ENCODE measurements around the gene HERC2. TPM values are rescaled to one million over a fixed set of nuclear protein-coding genes. Genes with fewer than 3 reads are reported as not detected.
"Not testable (repeated sequence)": the region's sequence is repeated elsewhere in the genome, so short reads cannot be mapped to it uniquely, and the experiment has no call there.

HERC2 gene
- total RNA-seq, 1 experiment from 2014 or later: 69.2 TPM

- H3K23me2 ChIP-seq (ENCODE audit: insufficient read length, low read depth, low read length, poor library complexity, severe bottlenecking); H4K8ac ChIP-seq (replicated peaks; ENCODE audit: insufficient read length, low read depth, low read length); H2BK12ac ChIP-seq (ENCODE audit: insufficient read length, low read depth, low read length); H2BK20ac ChIP-seq (ENCODE audit: low read depth, low read length, poor library complexity, severe bottlenecking); H3T11ph ChIP-seq (ENCODE audit: low read length); H3K14ac ChIP-seq (ENCODE audit: insufficient read depth, low read length); H4K91ac ChIP-seq (ENCODE audit: insufficient read length, low read depth, low read length); H3K9me3 Mint-ChIP-seq; H3K79me1 ChIP-seq (ENCODE audit: insufficient read depth, low read depth, low read length, poor library complexity, severe bottlenecking); H3K79me2 ChIP-seq (ENCODE audit: insufficient read depth, low read length); H3K4ac ChIP-seq (ENCODE audit: low read depth, low read length); H3K4me1 Mint-ChIP-seq; H2BK120ac ChIP-seq (ENCODE audit: low read depth, low read length, poor library complexity, severe bottlenecking); H3K27ac ChIP-seq (ENCODE audit: insufficient read length, low read depth, low read length); H3K9ac ChIP-seq (ENCODE audit: extremely low read depth, insufficient read length, low read length); H2BK15ac ChIP-seq (ENCODE audit: low read depth, low read length); H2BK5ac ChIP-seq (ENCODE audit: insufficient read length, low read length); H3K18ac ChIP-seq (ENCODE audit: insufficient read length, low read depth, low read length); H3K27me3 Mint-ChIP-seq (ENCODE audit: low read depth); H3K4me2 ChIP-seq (ENCODE audit: insufficient read depth, insufficient read length, low read length); H3K27me3 ChIP-seq (ENCODE audit: insufficient read depth, low read length); H3K56ac ChIP-seq (ENCODE audit: insufficient read length, low read depth, low read length); H4K5ac ChIP-seq (ENCODE audit: insufficient read length, low read depth, low read length); DNase-seq; H2AFZ ChIP-seq (ENCODE audit: low read length); H4K20me1 ChIP-seq (ENCODE audit: control insufficient read depth, insufficient read depth, insufficient read length); H3K4me1 ChIP-seq (ENCODE audit: insufficient read depth, low read length); H3K23ac ChIP-seq (ENCODE audit: insufficient read length, low read depth, low read length); H3K9me3 ChIP-seq (ENCODE audit: control insufficient read depth, low read depth, low read length); H3K4me3 Mint-ChIP-seq; H2AK5ac ChIP-seq (ENCODE audit: insufficient read length, low read length): not testable (repeated sequence)
- no CpG with 5 or more reads among the region's 18 CpGs for WGBS (ENCODE audit: extremely low coverage, insufficient read length, low lambda C conversion rate)
- Mint-ChIP-seq H3K27ac (peak overlapping the region in 2 of 3 experiments; percentile 28 to 32; a peak in 1 of 7 replicates), H3K36me3 (ENCODE audit: insufficient read depth in 1 of 3, low read depth in 3 of 3) (peaks cover 42 to 54% (median 42%) of the 10 kb centered on the region in 3 experiments; a peak in 6 of 7 replicates)
These were observed 118.7 kb downstream of the HERC2 start for GRCh38 chr15:28203055-28203828.

- peaks cover 40 to 59% (median 52%) of the 10 kb centered on the region in 3 experiments; a peak in 6 of 7 replicates for H3K36me3 Mint-ChIP-seq (ENCODE audit: insufficient read depth in 1 of 3, low read depth in 3 of 3)
- H4K91ac ChIP-seq (ENCODE audit: insufficient read length, low read depth, low read length); H3K56ac ChIP-seq (ENCODE audit: insufficient read length, low read depth, low read length); H3K4ac ChIP-seq (ENCODE audit: low read depth, low read length); DNase-seq; H2BK15ac ChIP-seq (ENCODE audit: low read depth, low read length); H3K79me2 ChIP-seq (ENCODE audit: insufficient read depth, low read length); H3K79me1 ChIP-seq (ENCODE audit: insufficient read depth, low read depth, low read length, poor library complexity, severe bottlenecking); H2BK20ac ChIP-seq (ENCODE audit: low read depth, low read length, poor library complexity, severe bottlenecking); H3K4me3 Mint-ChIP-seq; H4K20me1 ChIP-seq (ENCODE audit: control insufficient read depth, insufficient read depth, insufficient read length); H3K27me3 ChIP-seq (ENCODE audit: insufficient read depth, low read length); H3K4me2 ChIP-seq (ENCODE audit: insufficient read depth, insufficient read length, low read length); H3K4me1 Mint-ChIP-seq; H3K27me3 Mint-ChIP-seq (ENCODE audit: low read depth); H3K27ac ChIP-seq (ENCODE audit: insufficient read length, low read depth, low read length); H3T11ph ChIP-seq (ENCODE audit: low read length); H3K9me3 ChIP-seq (ENCODE audit: control insufficient read depth, low read depth, low read length); H2AFZ ChIP-seq (ENCODE audit: low read length); H3K4me1 ChIP-seq (ENCODE audit: insufficient read depth, low read length); H3K23me2 ChIP-seq (ENCODE audit: insufficient read length, low read depth, low read length, poor library complexity, severe bottlenecking); H3K9ac ChIP-seq (ENCODE audit: extremely low read depth, insufficient read length, low read length); H2AK5ac ChIP-seq (ENCODE audit: insufficient read length, low read length); H4K8ac ChIP-seq (replicated peaks; ENCODE audit: insufficient read length, low read depth, low read length); H3K23ac ChIP-seq (ENCODE audit: insufficient read length, low read depth, low read length); H2BK120ac ChIP-seq (ENCODE audit: low read depth, low read length, poor library complexity, severe bottlenecking); H3K18ac ChIP-seq (ENCODE audit: insufficient read length, low read depth, low read length); H4K5ac ChIP-seq (ENCODE audit: insufficient read length, low read depth, low read length); H3K14ac ChIP-seq (ENCODE audit: insufficient read depth, low read length); H3K9me3 Mint-ChIP-seq; H2BK5ac ChIP-seq (ENCODE audit: insufficient read length, low read length); H2BK12ac ChIP-seq (ENCODE audit: insufficient read length, low read depth, low read length): not testable (repeated sequence)
- peak overlapping the region in 1 of 3 experiments; percentile 62; a peak in 1 of 7 replicates for H3K27ac Mint-ChIP-seq
- no CpG with 5 or more reads among the region's 23 CpGs for whole genome bisulfite sequencing (ENCODE audit: extremely low coverage, insufficient read length, low lambda C conversion rate)
These were observed 119.9 kb downstream of the HERC2 start for GRCh38 chr15:28202124-28202523.

Measured in H9 (cell line).